Smooth muscle cell (in vitro differentiated cells): ENCODE results near the gene HMX3. TPM values are rescaled to one million over a fixed set of nuclear protein-coding genes. Genes with fewer than 3 reads are reported as not detected.

Experiments used
- DNase-seq: peaks from one replicate; lab custom pipeline; 2025; ENCODE audit not compliant: unreplicated experiment; lab: John Stamatoyannopoulos, UW
- H2AFZ ChIP-seq: fragments of 200-600 bp; sonication (generic); 2 replicates; pipeline ENCODE4 v1.6.0; 2016; ENCODE audit warnings: antibody characterized with exemption, low read depth, mild to moderate bottlenecking
- H3F3A ChIP-seq: fragments of 200-600 bp; sonication (generic); 2 replicates; pipeline ENCODE4 v1.6.0; 2017; ENCODE audit warnings: antibody characterized with exemption, low read depth
- H3K27ac ChIP-seq: fragments of 200-600 bp; sonication (generic); 2 replicates; pipeline ENCODE4 v1.5.1; 2016; ENCODE audit warnings: low read depth, mild to moderate bottlenecking
- H3K27me3 ChIP-seq: fragments of 200-600 bp; sonication (generic); 2 replicates; pipeline ENCODE4 v1.6.1; 2016; ENCODE audit warnings: low read depth, mild to moderate bottlenecking
- H3K36me3 ChIP-seq: fragments of 200-600 bp; sonication (generic); 2 replicates; pipeline ENCODE4 v1.5.1; 2016; ENCODE audit warnings: low read depth
- H3K4me1 ChIP-seq: fragments of 200-600 bp; sonication (generic); 2 replicates; pipeline ENCODE4 v1.5.1; 2016; ENCODE audit warnings: low read depth
- H3K4me2 ChIP-seq: fragments of 200-600 bp; sonication (generic); 2 replicates; pipeline ENCODE4 v1.6.0; 2016; ENCODE audit warnings: mild to moderate bottlenecking
- H3K4me3 ChIP-seq: fragments of 200-600 bp; sonication (generic); 2 replicates; pipeline ENCODE4 v1.5.1; 2016; ENCODE audit warnings: mild to moderate bottlenecking
- H3K79me2 ChIP-seq: fragments of 200-600 bp; sonication (generic); 2 replicates; pipeline ENCODE4 v1.6.0; 2016; ENCODE audit warnings: low read depth, mild to moderate bottlenecking
- H3K9ac ChIP-seq: fragments of 200-600 bp; sonication (generic); 2 replicates; pipeline ENCODE4 v1.6.0; 2016; ENCODE audit warnings: low read depth
- H3K9me3 ChIP-seq: fragments of 200-600 bp; sonication (generic); replicated peaks from 2 replicates; pipeline ENCODE4 v1.5.1; 2016; ENCODE audit warnings: low read depth
- H4K20me1 ChIP-seq: fragments of 200-600 bp; sonication (generic); 2 replicates; pipeline ENCODE4 v1.6.0; 2016; ENCODE audit warnings: low read depth
- WGBS: methylation state at CpG from one replicate; pipeline ENCODE4 v1.1.7; 2016; ENCODE audit warnings: low lambda C conversion rate; 5-methylcytosine and 5-hydroxymethylcytosine counted together
- polyA plus RNA-seq: library from polyadenylated mRNA; unstranded; fragments of >200 nt; fragmentation: Nextera tagmentation; extraction: Ambion mirVana; gene quantifications from 2 replicates; pipeline ENCODE4 v1.2.1, GENCODE V29; 2016
- total RNA-seq: library from RNA; depleted of rRNA; stranded (reverse); fragments of >200 nt; gene quantifications from 2 replicates; pipeline ENCODE4 v1.2.3, GENCODE V29; 2014
- TF ChIP-seq, protein P1 (sequence below): fragments of 200-600 bp; sonication (generic); IDR thresholded peaks from 2 replicates; pipeline ENCODE4 v1.5.1; 2017; ENCODE audit warnings: borderline replicate concordance, mild to moderate bottlenecking, antibody characterized with exemption; ENCODE audit not compliant: insufficient read depth, poor library complexity, severe bottlenecking

Gene HMX3
- total and polyA plus RNA-seq, 2 experiments from 2014 or later = not detected

DNA sequence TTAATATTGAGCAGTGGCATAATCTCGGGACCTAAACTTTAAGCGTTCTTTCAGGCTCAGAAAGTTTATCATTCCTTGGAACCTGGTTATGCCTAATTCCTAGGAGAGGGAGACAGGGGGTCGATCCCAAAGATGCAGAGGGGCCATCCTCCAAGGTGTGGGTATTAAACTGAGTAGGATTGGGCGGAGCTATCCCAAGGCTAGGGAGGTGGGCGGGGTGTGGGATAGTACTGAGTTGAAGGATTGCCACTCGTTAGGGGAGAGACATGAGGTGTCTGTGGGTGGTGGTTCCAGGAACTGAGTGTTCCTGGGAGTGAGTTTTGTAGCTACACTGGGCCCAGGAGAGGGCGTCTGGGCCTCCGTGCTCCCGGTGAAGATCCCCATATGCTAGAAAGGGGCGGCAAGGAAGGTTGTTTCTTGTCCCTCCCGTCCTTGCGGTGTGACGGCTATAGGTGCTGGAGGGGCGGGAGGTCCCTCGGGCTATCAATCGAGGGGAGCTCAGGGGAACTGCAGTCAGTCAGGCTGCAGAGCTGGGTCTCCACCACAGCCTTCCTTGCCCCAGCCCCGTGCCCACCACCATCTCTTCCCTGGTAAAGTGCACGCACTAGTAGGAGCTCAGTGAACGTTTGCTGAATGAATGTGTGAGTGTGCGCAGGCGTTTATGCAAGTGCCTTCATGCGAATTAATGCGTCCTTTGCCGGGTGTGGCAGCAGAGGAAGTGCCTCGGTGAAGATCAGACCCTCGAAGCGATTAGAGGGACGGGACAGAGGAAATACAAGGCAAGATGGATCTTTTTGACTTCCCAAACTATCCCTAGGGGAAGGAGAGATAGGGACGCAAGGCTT lies 9.1 kb downstream of the HMX3 start:
- no peak overlapping the region for H3K9ac ChIP-seq
- no peaks in the 10 kb centered on the region for H3K36me3 ChIP-seq
- no peaks in the 10 kb centered on the region for H3K79me2 ChIP-seq
- H3F3A ChIP-seq = no peaks in the 10 kb centered on the region
- TF ChIP-seq, protein P1, sequence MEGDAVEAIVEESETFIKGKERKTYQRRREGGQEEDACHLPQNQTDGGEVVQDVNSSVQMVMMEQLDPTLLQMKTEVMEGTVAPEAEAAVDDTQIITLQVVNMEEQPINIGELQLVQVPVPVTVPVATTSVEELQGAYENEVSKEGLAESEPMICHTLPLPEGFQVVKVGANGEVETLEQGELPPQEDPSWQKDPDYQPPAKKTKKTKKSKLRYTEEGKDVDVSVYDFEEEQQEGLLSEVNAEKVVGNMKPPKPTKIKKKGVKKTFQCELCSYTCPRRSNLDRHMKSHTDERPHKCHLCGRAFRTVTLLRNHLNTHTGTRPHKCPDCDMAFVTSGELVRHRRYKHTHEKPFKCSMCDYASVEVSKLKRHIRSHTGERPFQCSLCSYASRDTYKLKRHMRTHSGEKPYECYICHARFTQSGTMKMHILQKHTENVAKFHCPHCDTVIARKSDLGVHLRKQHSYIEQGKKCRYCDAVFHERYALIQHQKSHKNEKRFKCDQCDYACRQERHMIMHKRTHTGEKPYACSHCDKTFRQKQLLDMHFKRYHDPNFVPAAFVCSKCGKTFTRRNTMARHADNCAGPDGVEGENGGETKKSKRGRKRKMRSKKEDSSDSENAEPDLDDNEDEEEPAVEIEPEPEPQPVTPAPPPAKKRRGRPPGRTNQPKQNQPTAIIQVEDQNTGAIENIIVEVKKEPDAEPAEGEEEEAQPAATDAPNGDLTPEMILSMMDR = no peak
- WGBS = 6% methylated on average over 29 of the region's 29 CpGs
- no peak overlapping the region for H3K4me2 ChIP-seq
- H3K27me3 ChIP-seq = peaks cover 100% of the 10 kb centered on the region
- no peaks in the 10 kb centered on the region for H3K9me3 ChIP-seq
- no peak overlapping the region for H2AFZ ChIP-seq
- no peak overlapping the region for H3K4me3 ChIP-seq
- no peak overlapping the region for H3K27ac ChIP-seq
- no peak for DNase-seq
- no peaks in the 10 kb centered on the region for H4K20me1 ChIP-seq
- H3K4me1 ChIP-seq = peaks cover 14% of the 10 kb centered on the region

DNA sequence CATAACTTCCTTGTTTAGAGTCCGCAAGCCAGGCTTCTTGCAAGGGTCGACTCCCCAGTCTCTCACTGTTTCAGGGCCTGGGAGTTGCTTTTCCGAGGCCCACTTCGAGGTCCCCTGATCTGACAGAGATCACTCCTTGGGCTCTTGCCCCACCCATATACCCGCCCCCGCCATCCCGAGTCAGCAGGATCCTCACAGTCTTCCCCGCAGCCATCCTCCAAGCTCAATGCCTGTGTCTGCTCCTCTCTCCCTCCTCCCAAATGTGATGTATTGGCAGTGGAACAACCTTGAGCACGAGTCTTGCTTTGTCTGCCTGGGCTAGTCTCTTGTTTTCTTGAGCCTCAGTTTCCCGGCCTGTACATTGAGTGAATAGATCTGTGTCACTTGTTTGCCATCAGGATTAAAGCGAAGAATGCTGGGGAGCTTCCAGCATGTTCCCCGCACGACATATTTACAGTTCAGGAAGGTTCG lies 9.8 kb downstream of the HMX3 start:
- no peaks in the 10 kb centered on the region for H3K36me3 ChIP-seq
- H2AFZ ChIP-seq = no peak overlapping the region
- H3K4me2 ChIP-seq = no peak overlapping the region
- TF ChIP-seq, protein P1 = no peak
- WGBS = 6% methylated on average over 14 of the region's 14 CpGs
- no peaks in the 10 kb centered on the region for H4K20me1 ChIP-seq
- H3K27ac ChIP-seq = no peak overlapping the region
- no peaks in the 10 kb centered on the region for H3K9me3 ChIP-seq
- no peaks in the 10 kb centered on the region for H3K79me2 ChIP-seq
- no peak overlapping the region for H3K9ac ChIP-seq
- H3K27me3 ChIP-seq = peaks cover 100% of the 10 kb centered on the region
- no peaks in the 10 kb centered on the region for H3F3A ChIP-seq
- H3K4me3 ChIP-seq = no peak overlapping the region
- peaks cover 16% of the 10 kb centered on the region for H3K4me1 ChIP-seq
- no peak for DNase-seq

DNA sequence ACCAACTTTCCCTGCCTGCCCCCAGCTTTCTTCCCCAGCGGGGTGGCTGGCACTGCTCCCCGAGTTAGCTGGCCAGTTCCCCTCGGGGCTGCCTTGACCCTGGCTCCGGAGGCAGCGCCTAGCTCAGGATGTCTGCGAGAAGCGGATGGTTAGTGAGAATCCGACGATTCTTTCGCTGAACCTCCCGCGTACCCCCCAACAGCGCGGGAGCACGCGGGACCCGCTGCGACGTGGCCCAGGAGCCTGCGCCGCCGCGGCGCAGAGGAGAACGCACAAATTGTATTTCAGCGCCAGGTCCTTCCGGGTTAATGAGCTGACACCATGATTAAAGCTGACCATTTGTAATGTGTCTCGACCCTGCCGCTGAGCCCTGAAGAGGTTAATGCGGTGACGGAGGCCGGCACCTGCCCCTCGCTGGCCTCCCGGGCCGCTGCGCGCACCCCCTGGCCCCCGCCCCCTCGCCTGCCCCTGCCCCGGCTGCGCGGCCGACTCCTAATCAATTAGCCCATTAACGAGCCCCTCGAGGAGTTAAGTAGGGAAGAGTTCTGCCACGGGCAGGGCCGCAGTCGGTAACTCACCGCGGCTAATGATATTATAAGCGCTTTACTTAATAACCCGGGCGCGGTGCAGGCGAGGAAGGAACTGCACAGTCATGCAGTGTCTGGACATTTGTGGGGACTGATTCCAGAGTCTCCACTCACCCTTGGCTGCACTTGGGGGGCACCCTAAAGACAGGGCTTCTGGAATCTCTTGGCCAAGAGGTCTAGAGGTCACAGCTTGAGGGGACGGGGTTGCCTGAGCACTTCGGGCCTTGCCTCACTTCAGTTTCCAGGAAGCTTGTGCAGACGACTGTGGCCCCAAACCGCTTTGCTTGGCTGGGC lies 10.5 kb downstream of the HMX3 start:
- Histone ChIP-seq H3K4me1 (peaks cover 21% of the 10 kb centered on the region), H3K4me2 (no peak overlapping the region), H3F3A (no peaks in the 10 kb centered on the region), H3K4me3 (no peak overlapping the region), H4K20me1 (no peaks in the 10 kb centered on the region), H3K9ac (no peak overlapping the region), H2AFZ (no peak overlapping the region), H3K27me3 (peaks cover 100% of the 10 kb centered on the region), H3K27ac (no peak overlapping the region), H3K36me3 (no peaks in the 10 kb centered on the region), H3K9me3 (no peaks in the 10 kb centered on the region), H3K79me2 (no peaks in the 10 kb centered on the region)
- WGBS = 4% methylated on average over 59 of the region's 59 CpGs
- TF ChIP-seq, protein P1 = no peak
- DNase-seq = no peak
